ENCODE measurements around the gene OSBPL7. TPM values are rescaled to one million over a fixed set of nuclear protein-coding genes. Genes with fewer than 3 reads are reported as not detected.

OSBPL7 gene
- total and polyA plus RNA-seq, 2 of the 13 experiments (the other 11 are each of a cell fraction or from before 2014, with no cell fraction given) = 4.7 to 6.6 TPM

DNA sequence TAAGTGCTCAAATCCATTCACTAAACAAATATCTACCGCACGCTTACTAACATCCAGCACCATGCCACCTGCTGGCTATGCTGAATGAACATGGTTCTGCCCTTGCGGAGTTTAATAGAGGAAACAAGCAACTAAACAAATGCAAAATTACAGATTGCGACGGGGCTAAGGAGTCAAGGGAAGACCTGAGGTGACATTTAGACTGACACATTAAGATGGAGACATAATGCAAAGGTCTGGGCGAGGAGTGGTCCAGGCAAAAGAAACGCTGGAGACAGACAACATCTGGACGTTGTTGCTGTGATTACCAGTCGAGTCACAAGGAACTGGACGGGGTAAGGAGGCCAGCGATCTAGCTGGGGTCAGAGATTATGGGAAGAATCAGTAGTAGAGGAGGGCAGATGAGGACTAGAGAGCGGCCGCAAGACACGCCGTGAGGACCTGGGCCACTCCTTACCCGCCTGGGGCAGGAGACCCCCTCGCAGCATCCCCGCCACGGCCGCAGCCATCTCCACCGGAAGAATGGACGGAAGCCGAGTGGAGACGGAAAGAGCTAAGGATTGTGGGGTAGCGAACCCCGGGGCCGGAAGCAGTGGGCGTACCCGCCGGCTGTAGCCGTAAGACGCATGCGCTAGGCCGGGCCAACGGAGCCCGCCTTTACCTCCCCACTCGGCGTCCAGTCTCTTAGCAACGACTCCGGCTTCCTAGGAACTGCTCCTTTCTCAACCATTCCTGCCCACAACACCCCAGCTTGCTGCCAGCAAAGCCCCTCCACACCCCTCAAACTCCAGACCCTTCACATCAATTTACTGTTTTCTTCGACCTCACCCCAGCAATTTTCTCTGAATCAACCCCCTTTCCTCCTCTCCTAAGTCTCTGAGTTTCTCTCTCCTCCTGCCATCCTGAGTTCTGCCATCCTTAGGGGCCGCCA, 9.7 kb upstream of the OSBPL7 start, which contains the start of the genes LRRC46 and MRPL10 (continued):
- TF ChIP-seq, protein P1, sequence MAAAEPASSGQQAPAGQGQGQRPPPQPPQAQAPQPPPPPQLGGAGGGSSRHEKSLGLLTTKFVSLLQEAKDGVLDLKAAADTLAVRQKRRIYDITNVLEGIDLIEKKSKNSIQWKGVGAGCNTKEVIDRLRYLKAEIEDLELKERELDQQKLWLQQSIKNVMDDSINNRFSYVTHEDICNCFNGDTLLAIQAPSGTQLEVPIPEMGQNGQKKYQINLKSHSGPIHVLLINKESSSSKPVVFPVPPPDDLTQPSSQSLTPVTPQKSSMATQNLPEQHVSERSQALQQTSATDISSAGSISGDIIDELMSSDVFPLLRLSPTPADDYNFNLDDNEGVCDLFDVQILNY (CRISPR knock-in tag; conservative IDR thresholded peaks at IDR 0.05) = peak; percentile 67; the same call in 1 of the 2 replicates
- TF ChIP-seq ZNF180 (CRISPR knock-in tag; IDR thresholded peaks at IDR 0.05; ENCODE audit: borderline replicate concordance, low read depth) = no peak
- TF ChIP-seq ZNF30 (CRISPR knock-in tag; IDR thresholded peaks at IDR 0.05) = no peak
- TF ChIP-seq, protein P2, sequence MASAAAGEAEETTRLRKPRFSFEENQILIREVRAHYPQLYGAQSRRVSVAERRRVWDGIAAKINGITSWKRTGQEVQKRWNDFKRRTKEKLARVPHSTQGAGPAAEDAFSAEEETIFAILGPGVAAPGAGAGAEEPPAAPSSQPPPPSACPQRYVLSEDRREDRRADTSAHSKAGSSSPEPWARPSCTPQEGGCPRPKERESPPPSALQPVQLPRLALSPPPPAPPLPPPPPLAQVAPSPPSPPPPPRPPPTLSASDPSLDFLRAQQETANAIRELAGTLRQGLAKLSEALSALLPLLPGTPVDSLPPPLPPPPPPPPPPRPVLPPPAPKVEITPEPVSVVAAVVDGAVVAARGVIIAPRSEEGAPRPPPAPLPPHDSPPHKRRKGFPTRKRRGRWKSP (CRISPR knock-in tag; IDR thresholded peaks at IDR 0.05) = peak; percentile 50; the same call in 1 of the 2 replicates
- TF ChIP-seq, protein P3, sequence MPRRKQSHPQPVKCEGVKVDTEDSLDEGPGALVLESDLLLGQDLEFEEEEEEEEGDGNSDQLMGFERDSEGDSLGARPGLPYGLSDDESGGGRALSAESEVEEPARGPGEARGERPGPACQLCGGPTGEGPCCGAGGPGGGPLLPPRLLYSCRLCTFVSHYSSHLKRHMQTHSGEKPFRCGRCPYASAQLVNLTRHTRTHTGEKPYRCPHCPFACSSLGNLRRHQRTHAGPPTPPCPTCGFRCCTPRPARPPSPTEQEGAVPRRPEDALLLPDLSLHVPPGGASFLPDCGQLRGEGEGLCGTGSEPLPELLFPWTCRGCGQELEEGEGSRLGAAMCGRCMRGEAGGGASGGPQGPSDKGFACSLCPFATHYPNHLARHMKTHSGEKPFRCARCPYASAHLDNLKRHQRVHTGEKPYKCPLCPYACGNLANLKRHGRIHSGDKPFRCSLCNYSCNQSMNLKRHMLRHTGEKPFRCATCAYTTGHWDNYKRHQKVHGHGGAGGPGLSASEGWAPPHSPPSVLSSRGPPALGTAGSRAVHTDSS (CRISPR knock-in tag; conservative IDR thresholded peaks at IDR 0.05) = no peak
- TF ChIP-seq CREB1 (IDR thresholded peaks at IDR 0.05) = no peak
- peak; percentile 18; the same call in 1 of the 2 replicates for TF ChIP-seq CREB1 (CRISPR knock-in tag; IDR thresholded peaks at IDR 0.05)
- TF ChIP-seq LCORL (IDR thresholded peaks at IDR 0.05) = no peak
- no peak for TF ChIP-seq LCORL (CRISPR knock-in tag; IDR thresholded peaks at IDR 0.05)
- peak; percentile 87; the same call in 1 of the 2 replicates for TF ChIP-seq ZNF337 (CRISPR knock-in tag; IDR thresholded peaks at IDR 0.05; ENCODE audit: borderline replicate concordance, low read depth)
- TF ChIP-seq, protein P4, sequence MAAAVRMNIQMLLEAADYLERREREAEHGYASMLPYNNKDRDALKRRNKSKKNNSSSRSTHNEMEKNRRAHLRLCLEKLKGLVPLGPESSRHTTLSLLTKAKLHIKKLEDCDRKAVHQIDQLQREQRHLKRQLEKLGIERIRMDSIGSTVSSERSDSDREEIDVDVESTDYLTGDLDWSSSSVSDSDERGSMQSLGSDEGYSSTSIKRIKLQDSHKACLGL (CRISPR knock-in tag; IDR thresholded peaks at IDR 0.05) = peak; percentile 72; the same call in 1 of the 2 replicates
- TF ChIP-seq ATAD3A (CRISPR knock-in tag; IDR thresholded peaks at IDR 0.05) = no peak
- TF ChIP-seq ZNF383 (CRISPR knock-in tag; IDR thresholded peaks at IDR 0.05; ENCODE audit: borderline replicate concordance) = no peak
- TF ChIP-seq RFX1 (IDR thresholded peaks at IDR 0.05) = peak; percentile 97
- TF ChIP-seq, protein P5, sequence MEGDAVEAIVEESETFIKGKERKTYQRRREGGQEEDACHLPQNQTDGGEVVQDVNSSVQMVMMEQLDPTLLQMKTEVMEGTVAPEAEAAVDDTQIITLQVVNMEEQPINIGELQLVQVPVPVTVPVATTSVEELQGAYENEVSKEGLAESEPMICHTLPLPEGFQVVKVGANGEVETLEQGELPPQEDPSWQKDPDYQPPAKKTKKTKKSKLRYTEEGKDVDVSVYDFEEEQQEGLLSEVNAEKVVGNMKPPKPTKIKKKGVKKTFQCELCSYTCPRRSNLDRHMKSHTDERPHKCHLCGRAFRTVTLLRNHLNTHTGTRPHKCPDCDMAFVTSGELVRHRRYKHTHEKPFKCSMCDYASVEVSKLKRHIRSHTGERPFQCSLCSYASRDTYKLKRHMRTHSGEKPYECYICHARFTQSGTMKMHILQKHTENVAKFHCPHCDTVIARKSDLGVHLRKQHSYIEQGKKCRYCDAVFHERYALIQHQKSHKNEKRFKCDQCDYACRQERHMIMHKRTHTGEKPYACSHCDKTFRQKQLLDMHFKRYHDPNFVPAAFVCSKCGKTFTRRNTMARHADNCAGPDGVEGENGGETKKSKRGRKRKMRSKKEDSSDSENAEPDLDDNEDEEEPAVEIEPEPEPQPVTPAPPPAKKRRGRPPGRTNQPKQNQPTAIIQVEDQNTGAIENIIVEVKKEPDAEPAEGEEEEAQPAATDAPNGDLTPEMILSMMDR (CRISPR knock-in tag; IDR thresholded peaks at IDR 0.05) = peak; percentile 59
- peak; percentile 89 for TF ChIP-seq SP140L (CRISPR knock-in tag; IDR thresholded peaks at IDR 0.05; ENCODE audit: borderline replicate concordance)
- TF ChIP-seq GPN1 (CRISPR knock-in tag; IDR thresholded peaks at IDR 0.05; ENCODE audit: borderline replicate concordance) = no peak; the same call in 1 of the 2 replicates
- no peak for TF ChIP-seq ZSCAN12 (CRISPR knock-in tag; IDR thresholded peaks at IDR 0.05)
- no peak for TF ChIP-seq POLR2AphosphoS2 (IDR thresholded peaks at IDR 0.05; ENCODE audit: low read depth, low read length)
- peak; percentile 67; the same call in 1 of the 2 replicates for TF ChIP-seq GZF1 (CRISPR knock-in tag; IDR thresholded peaks at IDR 0.05)
- no peak for TF ChIP-seq ZNF878 (CRISPR knock-in tag; IDR thresholded peaks at IDR 0.05)
- peak; percentile 60 for TF ChIP-seq FOSL2 (CRISPR knock-in tag; IDR thresholded peaks at IDR 0.05)

Data from HepG2 (cell line).